Right atrium auricular region (tissue), 2 donors: ENCODE measurements around the gene FER. TPM values are rescaled to one million over a fixed set of nuclear protein-coding genes. Genes with fewer than 3 reads are reported as not detected.
"Not testable (repeated sequence)": the region's sequence is repeated elsewhere in the genome, so short reads cannot be mapped to it uniquely, and the experiment has no call there.

Experiments used
- DNase-seq: peaks from one replicate; pipeline ENCODE4 v3.0.0-alpha.2; 2019; ENCODE audit warnings: low spot score
- H3K27ac ChIP-seq, 2 donors: fragments of 200-600 bp; sonication (generic); 1 replicate in 1 of 2; 2 replicates in 1 of 2; pipeline ENCODE4 v1.5.1; 2016 to 2019
- H3K27me3 ChIP-seq, 2 donors: fragments of 200-600 bp; sonication (generic); one replicate each; pipeline versions ENCODE4 v1.5.1 to v1.6.0; 2017 to 2019
- H3K36me3 ChIP-seq: fragments of 200-600 bp; sonication (generic); one replicate; pipeline ENCODE4 v1.5.1; 2016
- H3K4me1 ChIP-seq, 2 donors: fragments of 200-600 bp; sonication (generic); one replicate each; pipeline versions ENCODE4 v1.5.1 to v1.6.0; 2017 to 2019
- H3K4me3 ChIP-seq, 2 donors: fragments of 200-600 bp; sonication (generic); 1 replicate in 1 of 2; 2 replicates in 1 of 2; pipeline ENCODE4 v1.5.1; 2017 to 2019; ENCODE audit warnings: mild to moderate bottlenecking in 1 of 2, moderate library complexity in 1 of 2
- H3K9me3 ChIP-seq, 2 donors: fragments of 200-600 bp; sonication (generic); one replicate each; pipeline ENCODE4 v1.5.1; 2019
- CTCF ChIP-seq, 2 donors: fragments of 200-600 bp; sonication (generic); IDR thresholded peaks; one replicate each; pipeline ENCODE4 v1.5.1; 2019; ENCODE audit warnings: antibody characterized with exemption in 2 of 2
- total RNA-seq, 2 donors: library from RNA; depleted of rRNA; stranded (reverse); fragments of >200 nt; gene quantifications; one replicate each; pipeline ENCODE4 v1.1.0, GENCODE V29; 2016

Gene FER
- total RNA-seq, 2 donors from 2014 or later: 10.6 to 12.9 TPM

- TF ChIP-seq CTCF (IDR thresholded peaks at IDR 0.05): no peak
- Histone ChIP-seq H3K9me3 (peaks cover 0 to under 1% of the 10 kb centered on the region in 2 donors), H3K4me3 (no peak overlapping the region), H3K27me3 (no peaks in the 10 kb centered on the region), H3K36me3 (no peaks in the 10 kb centered on the region), H3K4me1 (no peaks in the 10 kb centered on the region), H3K27ac (no peak overlapping the region)
- no peak for DNase-seq
These were observed 79.4 kb downstream of the FER start for GRCh38 chr5:108827131-108827530.

DNA sequence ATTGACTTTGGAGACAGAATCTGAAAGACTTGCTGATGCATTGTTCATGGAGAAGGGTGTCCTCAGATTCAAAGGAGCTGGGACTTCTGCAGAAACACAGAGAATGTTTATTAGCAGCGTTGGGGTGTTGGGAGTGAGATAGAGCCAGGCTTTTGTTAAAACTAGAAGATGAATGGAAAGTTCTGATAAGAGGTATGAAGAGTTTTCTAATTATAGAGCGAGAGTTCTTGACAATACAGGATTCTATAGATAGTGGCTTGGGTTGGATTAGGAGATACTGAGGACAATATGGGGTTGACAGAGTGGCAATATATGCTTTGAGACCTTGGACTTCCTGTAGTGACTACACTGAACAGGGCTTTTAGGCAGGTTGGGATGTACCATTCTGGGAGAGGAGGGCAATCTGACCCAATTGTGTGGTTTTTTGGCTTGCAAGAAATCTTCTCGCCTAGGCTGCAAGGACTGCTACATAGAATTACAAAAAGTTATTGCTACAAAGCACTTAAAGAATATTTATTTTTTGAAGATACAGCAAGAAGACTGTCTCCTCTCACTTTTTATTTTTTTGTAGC lies 83.1 kb downstream of the FER start:
- no peak for TF ChIP-seq CTCF (IDR thresholded peaks at IDR 0.05)
- Histone ChIP-seq H3K27me3 (no peaks in the 10 kb centered on the region), H3K27ac (no peak overlapping the region), H3K9me3 (no peaks in the 10 kb centered on the region), H3K36me3 (no peaks in the 10 kb centered on the region), H3K4me3 (no peak overlapping the region), H3K4me1 (no peaks in the 10 kb centered on the region)
- DNase-seq: no peak

DNA sequence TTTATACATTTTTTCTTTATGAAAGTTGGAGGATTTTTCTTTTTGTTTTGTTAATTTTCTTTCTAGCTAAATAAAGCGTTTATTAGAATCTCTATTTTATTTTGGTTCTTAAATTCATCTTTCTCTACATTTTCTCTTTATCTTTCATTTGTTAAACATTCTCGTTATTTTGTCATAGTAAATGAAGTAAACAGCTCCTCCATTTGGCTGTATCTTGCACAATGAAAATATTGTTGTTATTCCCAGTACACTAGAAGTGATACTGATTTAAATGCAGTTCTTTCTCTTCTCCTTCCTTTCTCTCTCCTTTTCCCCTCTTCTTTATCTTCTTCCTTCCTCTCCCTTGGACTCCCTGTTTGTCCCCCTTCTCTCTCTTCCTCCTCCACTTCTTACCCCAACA lies 88.8 kb downstream of the FER start:
- no peaks in the 10 kb centered on the region for H3K36me3 ChIP-seq
- H3K27me3 ChIP-seq: no peaks in the 10 kb centered on the region
- no peak overlapping the region for H3K4me3 ChIP-seq
- no peaks in the 10 kb centered on the region for H3K9me3 ChIP-seq
- H3K4me1 ChIP-seq: no peaks in the 10 kb centered on the region
- no peak overlapping the region for H3K27ac ChIP-seq
- DNase-seq: no peak
- TF ChIP-seq CTCF (IDR thresholded peaks at IDR 0.05): no peak

DNA sequence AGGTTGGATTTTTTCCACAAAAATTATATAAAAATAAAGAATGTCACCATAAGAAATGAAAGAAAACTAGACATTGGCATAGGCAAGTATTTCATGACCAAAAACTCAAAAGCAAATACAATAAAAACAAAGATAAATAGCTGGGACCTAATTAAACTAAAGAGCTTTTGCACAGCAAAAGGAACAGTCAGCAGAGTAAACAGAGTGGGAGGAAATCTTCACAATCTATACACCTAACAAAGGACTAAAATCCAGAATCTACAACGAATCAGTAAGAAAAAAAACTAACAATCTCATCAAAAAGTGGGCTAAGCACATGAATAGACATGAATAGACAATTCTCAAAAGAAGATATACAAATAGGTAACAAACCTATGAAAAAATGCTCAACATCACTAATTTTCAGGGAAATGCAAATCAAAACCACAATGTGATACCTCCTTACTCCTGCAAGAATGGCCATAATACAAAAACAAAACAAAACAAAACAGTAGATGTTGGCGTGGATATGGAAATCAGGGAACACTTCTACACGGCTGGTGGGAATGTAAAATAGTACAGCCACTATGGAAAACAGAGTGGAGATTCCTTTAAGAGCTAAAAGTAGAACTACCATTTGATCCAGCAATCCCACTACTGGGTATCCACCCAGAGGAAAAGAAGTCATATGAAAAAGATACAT lies 94.7 kb downstream of the FER start:
- H3K4me1 ChIP-seq, H3K9me3 ChIP-seq, H3K27me3 ChIP-seq, H3K27ac ChIP-seq, DNase-seq, H3K36me3 ChIP-seq, H3K4me3 ChIP-seq: not testable (repeated sequence)

GRCh38 chr5:108851129-108851528 lies 103.4 kb downstream of the FER start:
- not testable (repeated sequence) for H3K27me3 ChIP-seq, H3K4me3 ChIP-seq, H3K36me3 ChIP-seq, H3K4me1 ChIP-seq, H3K9me3 ChIP-seq, DNase-seq, H3K27ac ChIP-seq

- Histone ChIP-seq H3K4me3 (no peak overlapping the region), H3K36me3 (no peaks in the 10 kb centered on the region), H3K4me1 (no peaks in the 10 kb centered on the region), H3K27ac (no peak overlapping the region), H3K27me3 (no peaks in the 10 kb centered on the region), H3K9me3 (no peaks in the 10 kb centered on the region)
- TF ChIP-seq CTCF (IDR thresholded peaks at IDR 0.05): no peak
- DNase-seq: no peak
These were observed 110.2 kb downstream of the FER start for GRCh38 chr5:108857905-108858304.

DNA sequence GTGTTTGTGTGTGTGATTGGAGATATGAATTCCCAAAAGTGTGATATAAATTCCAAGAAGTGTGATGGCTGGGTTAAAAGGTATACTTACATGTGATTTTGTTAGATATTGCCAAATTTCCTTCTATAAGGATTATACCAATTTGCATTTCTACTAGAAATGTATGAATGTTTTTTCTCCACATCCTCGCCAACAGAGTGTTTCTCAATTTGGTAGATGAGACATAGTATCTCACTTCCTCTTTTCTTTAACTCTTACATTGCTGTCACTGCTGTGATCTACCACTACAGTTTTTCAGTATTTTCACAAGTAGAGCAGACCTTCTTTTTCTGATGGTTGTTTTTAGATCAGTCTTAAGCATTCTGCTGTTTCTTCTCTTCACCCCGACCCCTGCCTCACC lies 111.3 kb downstream of the FER start:
- Histone ChIP-seq H3K4me3 (no peak overlapping the region), H3K36me3 (no peaks in the 10 kb centered on the region), H3K4me1 (no peaks in the 10 kb centered on the region), H3K27me3 (no peaks in the 10 kb centered on the region), H3K27ac (no peak overlapping the region), H3K9me3 (no peaks in the 10 kb centered on the region)
- no peak for DNase-seq
- no peak for TF ChIP-seq CTCF (IDR thresholded peaks at IDR 0.05)
